A673 (cell line): Measurements from ENCODE around the gene LCE2B.
"Not testable (repeated sequence)": the region's sequence is repeated elsewhere in the genome, so short reads cannot be mapped to it uniquely, and the experiment has no call there.

Experiments used
- EZH2 ChIP-seq: fragments of 200-600 bp; sonication (generic); IDR thresholded peaks from 2 replicates; pipeline ENCODE4 v1.6.1; 2017; ENCODE audit warnings: borderline replicate concordance, low read depth, mild to moderate bottlenecking, mixed read lengths, antibody characterized with exemption, low read length; ENCODE audit not compliant: poor library complexity, severe bottlenecking
- TF ChIP-seq, protein P1 (sequence below): fragments of 300-800, 200-600 bp; sonication (generic); conservative IDR thresholded peaks from 2 replicates; pipeline ENCODE4 v1.5.1; 2017; ENCODE audit warnings: low read depth, mild to moderate bottlenecking, antibody characterized with exemption, low read length, moderate library complexity, mixed read lengths

GRCh38 chr1:152666171-152666570 is 19.8 kb upstream of the LCE2B start:
- TF ChIP-seq, protein P1, sequence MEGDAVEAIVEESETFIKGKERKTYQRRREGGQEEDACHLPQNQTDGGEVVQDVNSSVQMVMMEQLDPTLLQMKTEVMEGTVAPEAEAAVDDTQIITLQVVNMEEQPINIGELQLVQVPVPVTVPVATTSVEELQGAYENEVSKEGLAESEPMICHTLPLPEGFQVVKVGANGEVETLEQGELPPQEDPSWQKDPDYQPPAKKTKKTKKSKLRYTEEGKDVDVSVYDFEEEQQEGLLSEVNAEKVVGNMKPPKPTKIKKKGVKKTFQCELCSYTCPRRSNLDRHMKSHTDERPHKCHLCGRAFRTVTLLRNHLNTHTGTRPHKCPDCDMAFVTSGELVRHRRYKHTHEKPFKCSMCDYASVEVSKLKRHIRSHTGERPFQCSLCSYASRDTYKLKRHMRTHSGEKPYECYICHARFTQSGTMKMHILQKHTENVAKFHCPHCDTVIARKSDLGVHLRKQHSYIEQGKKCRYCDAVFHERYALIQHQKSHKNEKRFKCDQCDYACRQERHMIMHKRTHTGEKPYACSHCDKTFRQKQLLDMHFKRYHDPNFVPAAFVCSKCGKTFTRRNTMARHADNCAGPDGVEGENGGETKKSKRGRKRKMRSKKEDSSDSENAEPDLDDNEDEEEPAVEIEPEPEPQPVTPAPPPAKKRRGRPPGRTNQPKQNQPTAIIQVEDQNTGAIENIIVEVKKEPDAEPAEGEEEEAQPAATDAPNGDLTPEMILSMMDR, result not testable (repeated sequence)
- not testable (repeated sequence) for TF ChIP-seq EZH2
